ENCODE measurements around the gene EVX2.

Gene EVX2

DNA sequence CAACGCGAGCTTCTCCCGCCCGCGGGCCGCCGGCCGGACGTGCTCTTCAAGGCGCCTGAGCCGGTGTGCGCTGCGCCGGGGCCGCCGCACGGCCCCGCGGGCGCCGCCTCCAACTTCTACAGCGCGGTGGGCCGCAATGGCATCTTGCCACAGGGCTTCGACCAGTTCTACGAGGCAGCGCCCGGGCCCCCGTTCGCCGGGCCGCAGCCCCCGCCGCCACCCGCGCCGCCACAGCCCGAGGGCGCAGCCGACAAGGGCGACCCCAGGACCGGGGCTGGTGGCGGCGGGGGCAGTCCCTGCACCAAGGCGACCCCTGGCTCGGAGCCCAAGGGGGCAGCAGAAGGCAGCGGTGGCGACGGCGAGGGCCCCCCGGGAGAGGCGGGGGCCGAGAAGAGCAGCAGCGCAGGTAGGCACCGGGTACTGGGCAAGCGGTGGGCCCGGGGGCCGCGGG, 24.0 kb upstream of the EVX2 start:
- DNase-seq (ENCODE audit: low read depth, low spot score): no peak

DNA sequence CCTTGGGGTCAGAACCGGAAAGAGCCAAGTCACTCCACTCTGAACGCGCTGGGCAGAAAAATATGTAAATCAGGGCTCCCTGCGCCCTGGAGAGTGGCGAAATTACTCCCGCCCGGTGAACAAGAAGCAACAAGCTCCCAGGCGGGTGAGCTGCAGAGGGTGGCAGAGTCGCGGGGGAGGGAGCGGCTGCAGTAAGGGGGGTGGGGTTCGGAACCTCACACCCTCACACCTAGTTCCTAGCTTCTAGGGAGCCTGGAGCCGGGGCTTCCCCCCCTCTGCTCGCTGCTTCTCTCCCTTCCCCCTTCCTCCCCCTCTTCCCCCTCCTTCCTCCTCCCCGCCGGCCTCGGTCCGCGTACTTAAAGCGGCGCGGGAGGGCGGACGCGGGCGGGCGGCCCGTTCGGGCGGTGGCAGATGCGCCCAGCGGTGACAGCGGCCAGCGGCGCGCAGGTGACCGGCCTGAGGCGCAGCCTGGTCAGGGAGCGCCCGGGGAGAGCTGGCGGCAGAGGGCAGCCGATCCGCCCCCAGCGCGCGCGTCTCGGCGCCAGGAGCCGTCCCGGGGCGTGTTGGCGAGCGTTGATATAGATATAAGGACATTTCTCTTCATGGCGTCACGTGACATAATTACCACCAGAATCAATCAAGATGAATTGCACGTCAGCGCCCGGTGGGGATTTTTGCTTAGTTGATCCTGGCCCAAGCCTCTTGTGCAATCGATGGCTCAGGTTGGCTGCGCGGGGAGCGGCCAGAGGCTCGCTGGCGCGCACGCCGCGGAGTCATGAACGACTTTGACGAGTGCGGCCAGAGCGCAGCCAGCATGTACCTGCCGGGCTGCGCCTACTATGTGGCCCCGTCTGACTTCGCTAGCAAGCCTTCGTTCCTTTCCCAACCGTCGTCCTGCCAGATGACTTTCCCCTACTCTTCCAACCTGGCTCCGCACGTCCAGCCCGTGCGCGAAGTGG, 23.1 kb upstream of the EVX2 start, which contains the start of gene HOXD11:
HOXD11 (plus strand) TSS at position 700 of the 959 bp plus-strand sequence; CDS start at position 776, 76 bp downstream.
- DNase-seq (ENCODE audit: low read depth, low spot score): no peak

- DNase-seq (ENCODE audit: low read depth, low spot score): no peak
Measured at GRCh38 chr2:176105730-176106580, 22.2 kb upstream of the EVX2 start.

DNA sequence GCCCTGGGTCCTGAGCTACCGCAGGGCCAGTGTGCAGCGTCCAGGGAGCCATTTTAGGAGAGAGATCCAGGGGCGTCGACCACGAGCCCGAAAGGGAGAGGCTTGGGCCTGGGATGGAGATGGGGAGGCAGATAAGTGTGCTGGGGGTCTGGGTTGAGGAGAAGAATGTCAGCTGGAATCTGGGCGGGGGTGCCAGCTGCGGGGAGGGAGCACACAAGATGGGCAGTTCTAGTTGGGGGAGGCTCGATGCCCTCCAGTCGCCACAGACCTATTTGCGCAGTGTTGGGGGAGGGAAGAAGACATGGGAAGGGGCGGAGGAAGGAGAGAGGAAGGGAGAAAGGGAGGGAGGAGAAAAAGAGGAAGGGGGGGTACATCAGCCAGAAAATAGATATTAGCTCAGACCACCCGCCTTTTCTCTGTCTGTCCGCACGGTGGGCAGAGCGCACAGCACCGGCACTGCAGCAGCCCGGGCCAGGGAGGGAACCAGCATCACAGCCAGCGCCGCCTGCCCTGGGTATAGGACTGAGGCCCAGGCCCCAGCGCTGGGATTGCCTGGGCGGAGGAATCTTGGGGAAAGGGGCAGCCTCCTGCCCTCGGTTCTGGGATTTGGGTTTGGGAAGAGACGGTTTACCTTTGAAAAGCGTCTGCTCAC, 21.4 kb upstream of the EVX2 start:
- no peak for DNase-seq (ENCODE audit: low read depth, low spot score)

DNA sequence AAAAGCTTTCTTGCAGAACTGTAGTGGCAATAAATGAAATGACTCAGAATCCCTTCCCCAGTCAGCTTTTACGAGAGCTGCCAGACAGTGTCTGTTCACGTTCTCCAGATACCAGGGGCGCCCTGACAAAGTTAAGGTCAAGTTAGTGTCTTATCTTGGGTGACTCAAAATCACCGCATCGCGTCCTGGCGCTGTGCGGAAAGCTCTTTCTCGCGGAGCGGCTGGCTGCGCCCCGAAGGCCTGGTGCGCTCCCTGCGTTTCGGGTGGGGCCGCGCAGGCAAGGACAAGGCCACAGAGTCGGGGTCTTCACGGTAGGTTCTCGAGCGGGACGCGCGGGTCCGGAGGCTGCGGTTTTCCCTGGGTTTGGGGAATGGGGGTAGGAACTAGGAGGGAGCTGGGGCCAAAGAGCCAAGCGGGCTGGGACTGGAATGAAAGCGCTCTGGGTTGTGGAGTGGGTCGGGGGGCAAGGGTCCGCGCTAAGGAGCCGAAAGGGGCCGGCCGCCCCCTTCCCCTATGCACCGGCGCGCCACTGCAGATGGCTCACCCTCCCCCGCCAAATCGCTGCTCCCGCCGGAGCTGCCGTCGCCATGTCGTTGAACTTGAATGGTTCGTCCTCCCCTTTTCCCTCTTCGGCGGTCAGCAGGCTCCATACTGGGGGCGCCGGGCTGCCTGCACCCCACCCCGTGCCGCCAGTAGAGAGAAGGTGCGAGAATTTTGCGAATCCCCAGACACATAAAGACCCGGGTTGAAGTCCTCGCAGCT, 20.7 kb upstream of the EVX2 start:
- no peak for DNase-seq (ENCODE audit: low read depth, low spot score)

DNA sequence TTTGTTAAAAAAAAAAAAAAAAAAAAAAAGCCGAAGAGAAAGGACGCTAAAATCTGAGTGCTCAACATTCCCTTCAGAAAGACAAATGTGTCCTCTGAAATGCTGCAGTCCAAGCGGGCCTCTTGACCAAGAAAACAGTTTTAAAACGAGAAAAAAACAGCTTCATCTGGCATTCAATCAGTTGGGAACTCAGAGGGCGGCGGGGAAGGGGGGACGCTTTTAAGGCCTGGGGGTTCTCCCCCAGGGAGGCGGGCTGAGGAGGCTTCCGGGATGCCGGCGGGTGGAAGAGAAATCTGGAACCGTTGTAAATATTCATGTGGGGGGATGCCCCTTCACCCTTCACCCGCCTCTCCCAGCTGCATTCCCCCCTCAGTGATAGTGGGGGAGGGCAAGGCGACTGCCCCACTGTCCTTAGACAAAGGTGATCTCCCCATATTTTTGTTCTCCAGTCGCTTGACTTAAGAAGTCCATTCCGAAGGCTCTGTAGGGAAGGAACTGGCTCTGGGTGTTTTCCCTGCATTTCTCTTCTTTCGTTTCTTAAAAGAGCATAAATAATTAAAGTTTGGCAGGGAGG, 20.1 kb upstream of the EVX2 start:
- no peak for DNase-seq (ENCODE audit: low read depth, low spot score)

- DNase-seq (ENCODE audit: low read depth, low spot score): no peak
Measured at GRCh38 chr2:176103194-176103593, 19.4 kb upstream of the EVX2 start.

GRCh38 chr2:176102309-176102866, 18.6 kb upstream of the EVX2 start:
- DNase-seq (ENCODE audit: low read depth, low spot score): no peak

GRCh38 chr2:176101842-176102241, 18.1 kb upstream of the EVX2 start:
- no peak for DNase-seq (ENCODE audit: low read depth, low spot score)

DNA sequence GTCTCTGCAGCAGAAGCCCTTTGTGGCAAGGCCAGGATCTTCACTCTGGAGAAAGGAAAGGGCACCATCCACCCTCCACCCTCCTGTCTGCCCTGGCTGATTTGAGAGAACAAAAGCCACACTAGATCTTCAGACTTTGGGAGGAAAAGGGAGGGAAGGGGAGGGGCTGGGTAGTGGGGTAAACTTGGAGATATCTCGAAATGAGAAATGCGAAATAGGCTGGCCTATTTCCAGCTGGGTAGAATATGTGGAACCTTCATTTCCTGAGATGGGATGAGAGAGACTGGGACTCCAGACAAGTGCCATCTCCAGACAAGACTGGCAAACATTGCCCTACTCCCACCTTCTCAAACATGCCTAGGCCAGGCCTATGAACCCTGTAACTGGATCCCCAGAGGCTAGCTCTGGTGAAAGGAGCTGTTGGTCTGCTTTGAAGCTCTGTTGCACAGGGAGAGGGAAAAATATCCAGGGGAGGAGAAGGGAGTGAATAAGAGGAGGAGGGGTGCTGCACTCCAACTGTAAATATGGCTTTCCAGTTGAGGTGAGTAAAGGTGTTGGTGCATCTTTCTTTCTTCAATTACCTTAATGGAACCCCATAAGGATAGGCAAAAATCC, 17.6 kb upstream of the EVX2 start:
- DNase-seq (ENCODE audit: low read depth, low spot score): no peak

DNA sequence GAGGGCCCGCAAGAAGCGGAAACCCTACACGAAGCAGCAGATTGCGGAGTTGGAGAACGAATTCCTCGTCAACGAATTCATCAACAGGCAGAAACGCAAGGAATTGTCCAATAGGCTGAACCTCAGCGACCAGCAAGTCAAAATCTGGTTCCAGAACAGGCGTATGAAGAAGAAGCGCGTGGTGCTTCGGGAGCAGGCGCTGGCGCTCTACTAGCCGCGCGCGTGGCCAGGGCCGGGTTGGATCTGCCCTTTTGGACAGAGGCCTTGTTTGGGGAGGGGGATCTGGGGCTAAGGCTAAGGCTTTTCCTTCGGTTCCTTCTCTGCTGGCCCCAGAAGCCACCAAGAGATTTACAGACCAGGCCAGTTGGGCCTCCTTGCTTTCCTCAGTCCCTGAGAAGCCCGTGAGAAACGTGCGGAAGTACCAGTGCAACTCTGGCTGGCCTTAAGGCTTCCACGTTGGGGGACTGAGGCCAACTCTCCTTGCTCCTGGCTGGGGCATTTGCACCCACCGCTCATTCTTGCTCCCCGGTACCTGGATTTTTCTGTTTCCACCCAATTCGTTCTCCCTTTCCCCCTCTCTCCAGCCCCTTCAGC, 16.9 kb upstream of the EVX2 start:
- no peak for DNase-seq (ENCODE audit: low read depth, low spot score)

GRCh38 chr2:176099728-176100546, 16.2 kb upstream of the EVX2 start, which contains the start of gene HOXD12:
HOXD12 (plus strand) TSS chr2:176099795; CDS start chr2:176099802, 7 bp downstream.
- DNase-seq (ENCODE audit: low read depth, low spot score): no peak

- no peak for DNase-seq (ENCODE audit: low read depth, low spot score)
Measured at GRCh38 chr2:176099159-176099727, 15.5 kb upstream of the EVX2 start.

GRCh38 chr2:176098366-176099158, 14.8 kb upstream of the EVX2 start:
- DNase-seq (ENCODE audit: low read depth, low spot score): no peak

DNA sequence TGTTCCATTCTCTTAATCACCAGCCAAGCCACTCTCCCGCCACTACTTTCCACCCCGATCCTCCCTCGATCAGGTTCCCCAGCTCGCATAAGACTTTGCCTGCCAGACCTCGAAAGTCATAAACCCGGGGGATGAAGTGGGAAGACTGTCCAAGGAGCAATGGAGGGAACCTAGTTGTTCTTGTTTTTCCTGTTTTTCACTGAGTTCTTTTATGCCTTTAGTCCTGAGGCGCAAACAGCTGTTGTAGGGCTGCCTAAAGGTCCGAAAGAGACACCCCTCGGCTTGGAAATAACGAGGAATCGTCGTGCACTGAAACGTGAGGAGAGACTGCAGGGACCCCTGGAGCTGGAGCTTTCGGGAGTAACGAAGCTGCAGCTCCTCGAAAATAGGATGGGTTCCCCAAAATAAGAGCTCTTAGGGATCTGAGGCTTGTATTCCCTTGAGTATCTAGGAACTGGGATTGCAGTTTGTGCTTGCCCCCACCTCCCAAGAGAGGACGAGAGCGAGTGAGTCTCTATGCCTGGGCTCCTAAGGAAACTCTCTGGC, 14.1 kb upstream of the EVX2 start:
- no peak for DNase-seq (ENCODE audit: low read depth, low spot score)

- DNase-seq (ENCODE audit: low read depth, low spot score): peak; percentile 80
Measured at GRCh38 chr2:176096986-176097819, 13.4 kb upstream of the EVX2 start.
